GM18502 (cell line): ENCODE results near the gene FXYD5.
"Not testable (repeated sequence)": the region's sequence is repeated elsewhere in the genome, so short reads cannot be mapped to it uniquely, and the experiment has no call there.

ENCODE experiments used
- ATAC-seq: cut with Tn5 transposase; IDR thresholded peaks from one replicate; pipeline ENCODE4 v1.9.1; 2021; ENCODE audit warnings: mild to moderate bottlenecking; ENCODE audit not compliant: unreplicated experiment, poor library complexity

Gene FXYD5

DNA sequence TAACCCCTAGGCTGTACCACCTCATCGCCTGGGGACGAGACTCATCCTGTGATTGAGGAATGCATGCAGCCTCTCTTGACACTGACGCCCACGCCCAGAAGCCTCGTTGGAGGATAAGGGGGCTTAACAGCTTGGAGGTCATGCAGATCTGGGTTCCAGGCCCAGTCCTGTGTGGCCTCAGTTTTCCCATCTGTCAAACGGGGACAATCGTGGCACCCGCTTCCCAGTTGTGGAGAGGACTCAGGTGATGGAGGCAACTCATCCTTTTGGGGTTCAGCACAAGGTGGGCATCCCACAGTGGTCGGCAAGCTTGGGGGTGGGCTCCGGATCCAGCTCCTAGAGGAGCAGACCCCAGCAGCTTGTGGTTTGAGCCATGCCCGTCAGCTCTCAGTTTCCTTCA lies 18.3 kb upstream of the FXYD5 start:
- no peak for ATAC-seq

DNA sequence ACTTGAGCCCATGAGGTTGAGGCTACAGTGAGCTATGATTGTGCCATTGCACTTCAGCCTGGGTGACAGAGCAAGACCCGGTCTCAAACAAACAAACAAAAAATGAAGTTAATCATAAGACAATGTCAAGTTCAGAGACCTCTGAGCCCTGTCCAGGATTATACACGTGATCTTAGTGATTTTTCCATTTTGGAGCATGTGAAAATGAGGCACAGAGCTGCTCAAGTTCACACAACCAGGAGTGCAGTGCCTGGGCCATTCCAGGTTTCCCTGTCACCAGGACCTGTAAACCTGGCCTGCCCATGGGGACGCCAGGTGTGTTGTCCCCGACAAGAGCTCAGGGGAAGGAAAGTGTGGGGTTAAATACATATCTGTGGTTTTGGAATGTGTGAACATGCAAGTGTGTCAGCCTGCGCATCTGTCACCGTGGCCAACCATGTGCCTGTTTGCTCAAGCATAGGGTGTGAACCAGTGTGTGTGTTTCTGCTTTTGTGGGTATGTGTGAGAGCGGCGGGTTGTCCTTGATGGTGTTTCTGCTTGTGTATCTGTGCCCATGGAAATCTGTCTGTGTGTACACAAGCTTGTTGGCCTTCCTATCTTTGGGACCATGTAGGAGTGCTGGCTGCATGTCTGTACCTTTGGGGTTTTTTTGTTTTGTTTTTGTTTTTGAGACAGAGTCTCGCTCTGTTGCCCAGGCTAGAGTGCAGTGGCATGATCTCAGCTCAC lies 17.4 kb upstream of the FXYD5 start:
- no peak for ATAC-seq

DNA sequence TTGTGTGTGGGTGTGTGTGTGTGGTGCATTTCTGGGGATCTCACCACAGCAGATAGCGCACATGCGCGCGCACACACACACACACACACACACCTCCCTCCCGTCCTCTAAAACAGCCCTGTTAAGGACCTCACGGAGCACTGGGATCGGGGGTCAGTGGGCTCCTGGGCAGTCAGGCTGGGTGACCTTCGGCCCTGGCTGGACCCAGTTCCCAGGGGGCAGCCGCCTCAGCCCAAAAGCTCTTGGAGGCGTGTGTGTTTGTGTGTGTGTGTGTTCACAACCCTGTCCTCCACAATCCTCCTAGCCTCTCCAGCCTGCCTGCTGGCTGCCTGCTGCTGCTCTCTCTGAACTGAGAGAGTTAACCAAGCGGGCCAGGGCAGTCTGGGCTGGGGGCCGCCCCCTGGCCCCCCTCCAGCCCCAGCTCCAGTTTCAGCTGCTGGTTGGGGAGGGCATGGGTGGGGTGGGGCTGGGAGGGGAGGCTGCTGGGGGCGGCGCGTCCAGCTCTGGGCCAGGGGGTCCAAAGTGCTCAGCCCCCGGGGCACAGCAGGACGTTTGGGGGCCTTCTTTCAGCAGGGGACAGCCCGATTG lies 16.1 kb upstream of the FXYD5 start, which contains the start of gene FXYD1:
FXYD1 (plus strand) TSS at position 520 of the 588 bp plus-strand sequence. CDS start 1,256 bp downstream, outside the sequence.
- no peak for ATAC-seq

DNA sequence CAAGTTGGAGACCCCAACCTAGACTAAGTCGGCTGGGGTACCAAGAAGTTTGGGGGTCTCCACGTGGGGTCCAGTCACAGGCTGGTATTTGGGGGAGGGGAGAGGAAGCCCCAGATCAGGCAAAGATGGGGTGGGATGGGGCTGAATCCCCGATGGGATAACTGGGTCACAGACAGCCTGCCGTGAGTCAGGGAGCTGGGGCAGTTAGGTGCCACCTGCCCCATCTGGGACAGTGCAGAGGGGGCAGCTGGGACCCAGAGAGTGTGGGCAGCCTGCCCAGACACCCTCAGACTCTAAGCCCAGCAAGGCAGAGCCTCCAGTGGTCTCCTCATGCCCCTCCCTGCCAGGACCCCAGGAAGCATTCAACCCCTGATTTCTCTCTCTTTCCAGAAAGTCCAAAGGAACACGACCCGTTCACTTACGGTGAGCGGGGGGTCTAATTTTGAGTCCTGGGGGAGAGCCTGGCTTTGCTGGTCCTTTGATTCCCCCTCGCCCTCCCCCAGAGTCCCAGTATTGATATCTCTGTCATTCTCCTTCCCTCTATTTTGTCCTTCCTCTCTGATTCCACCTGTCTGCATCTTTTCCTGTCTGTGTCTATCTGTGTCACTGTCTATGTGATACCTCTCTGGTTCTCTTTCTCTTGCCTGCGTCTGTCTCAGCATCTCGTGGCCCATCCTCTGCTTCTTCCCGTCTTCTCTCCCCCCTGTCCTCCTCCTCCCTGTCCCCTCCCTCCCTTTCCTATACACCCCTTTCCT lies 14.2 kb upstream of the FXYD5 start:
- ATAC-seq, result no peak

DNA sequence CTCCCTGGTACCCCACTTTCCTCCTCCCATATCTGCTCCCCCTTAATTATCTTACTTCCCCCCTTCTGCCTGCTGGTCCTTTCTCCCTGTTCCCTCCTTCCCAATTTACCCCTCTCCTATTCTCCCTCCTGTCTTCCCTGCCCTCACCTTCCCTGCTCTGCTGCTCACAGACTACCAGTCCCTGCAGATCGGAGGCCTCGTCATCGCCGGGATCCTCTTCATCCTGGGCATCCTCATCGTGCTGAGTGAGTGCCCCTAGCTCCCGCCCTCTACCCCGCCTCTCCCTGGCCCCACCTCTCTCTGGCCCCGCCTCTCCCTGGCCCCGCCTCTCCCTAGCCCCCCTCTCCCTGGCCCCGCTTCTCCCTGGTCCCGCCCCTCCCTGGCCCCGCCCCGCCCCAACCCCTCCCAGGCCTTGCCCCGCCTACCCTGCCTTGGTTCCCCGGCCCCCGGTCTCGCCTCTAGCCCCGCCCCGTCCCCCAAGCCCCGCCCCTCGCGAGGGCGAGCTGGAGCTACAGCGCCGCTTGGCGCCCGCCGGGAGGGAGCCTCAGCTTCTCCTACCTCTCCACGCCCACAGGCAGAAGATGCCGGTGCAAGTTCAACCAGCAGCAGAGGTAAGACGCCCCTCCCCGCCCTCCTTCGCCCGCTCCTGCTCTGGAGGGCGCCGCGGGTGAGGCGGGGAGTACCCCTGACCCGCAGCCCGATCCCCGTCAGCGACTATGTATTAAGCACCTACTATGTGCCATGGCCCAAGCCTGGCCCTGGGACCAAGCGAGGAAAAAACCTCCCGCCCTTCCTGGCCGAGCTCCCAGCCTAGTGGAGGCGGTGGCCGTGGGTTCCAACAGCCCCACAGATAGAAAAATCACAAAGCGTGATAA lies 13.3 kb upstream of the FXYD5 start:
- ATAC-seq, result peak; percentile 71

DNA sequence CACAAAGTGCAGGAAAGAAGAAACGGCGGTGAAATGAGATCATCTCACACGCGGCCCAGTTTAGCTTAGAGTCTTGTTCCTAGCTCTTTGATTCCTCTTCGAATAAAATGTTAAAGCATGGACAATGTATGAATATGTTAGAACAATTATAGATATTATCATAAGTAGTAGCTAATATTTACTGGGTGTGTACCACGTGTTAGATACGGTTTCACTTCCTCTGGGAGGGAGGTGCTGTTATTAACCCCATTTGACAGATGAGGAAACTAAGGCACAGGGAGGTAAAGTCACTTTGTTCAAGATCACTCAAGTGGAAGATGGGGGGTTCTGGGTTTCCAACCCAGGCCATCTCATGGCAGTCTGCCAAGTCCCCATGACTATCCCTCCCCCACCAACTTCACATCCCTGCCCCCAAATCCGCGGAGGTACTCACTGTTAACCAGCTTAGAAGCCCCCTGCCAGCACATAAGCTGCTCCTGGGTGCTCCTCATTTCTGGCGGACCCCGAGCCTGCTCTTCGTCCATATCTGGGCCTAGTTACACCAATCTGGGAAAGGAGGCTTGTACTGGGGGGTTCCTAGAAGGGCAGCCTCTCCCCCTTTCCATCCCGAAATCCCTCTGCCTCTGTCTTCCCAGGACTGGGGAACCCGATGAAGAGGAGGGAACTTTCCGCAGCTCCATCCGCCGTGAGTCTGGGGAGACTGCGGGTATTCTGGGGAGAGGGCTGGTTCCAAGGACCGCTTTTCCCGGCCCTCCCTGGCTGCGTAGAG lies 12.5 kb upstream of the FXYD5 start:
- ATAC-seq, result no peak

DNA sequence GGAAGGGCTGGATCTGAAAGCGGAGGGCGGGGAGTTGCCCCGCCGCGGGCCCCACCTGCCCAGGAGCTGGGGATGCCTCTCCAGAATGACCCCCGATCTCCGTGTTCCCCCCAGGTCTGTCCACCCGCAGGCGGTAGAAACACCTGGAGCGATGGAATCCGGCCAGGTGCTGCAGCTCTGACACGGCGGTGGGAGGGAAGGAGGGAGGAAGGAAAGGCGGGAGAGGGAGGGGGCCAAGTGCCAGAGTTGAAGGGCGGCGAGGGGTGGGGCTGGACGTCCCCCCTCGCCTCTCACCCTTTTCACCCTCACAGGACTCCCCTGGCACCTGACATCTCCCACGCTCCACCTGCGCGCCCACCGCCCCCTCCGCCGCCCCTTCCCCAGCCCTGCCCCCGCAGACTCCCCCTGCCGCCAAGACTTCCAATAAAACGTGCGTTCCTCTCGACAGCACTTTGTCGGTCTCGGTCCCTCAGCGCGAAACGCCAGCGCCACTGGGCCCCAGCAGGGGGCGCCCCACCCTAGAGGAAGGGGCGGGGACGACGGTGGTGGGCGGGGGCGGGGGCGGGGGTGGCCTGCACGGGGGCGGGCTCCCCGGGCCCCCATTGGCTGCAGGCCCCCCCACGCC lies 11.8 kb upstream of the FXYD5 start:
- ATAC-seq, result no peak

DNA sequence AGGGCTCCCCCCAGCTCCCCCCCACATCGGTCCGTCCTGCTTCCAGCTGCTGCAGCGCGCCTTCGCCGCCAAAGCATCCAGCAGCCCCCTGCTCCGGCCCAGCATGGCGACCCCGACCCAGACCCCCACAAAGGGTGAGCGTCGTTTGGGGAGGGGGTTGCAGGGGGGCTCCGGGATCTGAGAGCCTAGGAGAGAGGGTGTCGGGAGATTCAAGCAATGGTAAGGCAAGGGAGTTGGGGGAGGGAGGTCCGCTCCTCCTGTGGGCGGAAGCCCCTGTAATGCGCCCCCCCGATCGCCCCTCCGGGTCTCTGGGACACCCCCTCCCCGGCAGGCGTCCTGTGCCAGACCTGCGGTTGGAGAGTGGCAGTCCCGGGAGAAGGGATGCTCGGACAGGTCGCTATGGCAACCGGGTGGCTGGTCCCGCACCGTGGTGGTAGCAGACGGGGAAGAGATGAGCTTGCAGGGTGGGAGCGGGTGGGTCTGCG lies 11.3 kb upstream of the FXYD5 start, which contains the start of gene FXYD7:
FXYD7 (plus strand) TSS at position 25 of the 485 bp plus-strand sequence; CDS start at position 104, 79 bp downstream.
- ATAC-seq, result no peak

DNA sequence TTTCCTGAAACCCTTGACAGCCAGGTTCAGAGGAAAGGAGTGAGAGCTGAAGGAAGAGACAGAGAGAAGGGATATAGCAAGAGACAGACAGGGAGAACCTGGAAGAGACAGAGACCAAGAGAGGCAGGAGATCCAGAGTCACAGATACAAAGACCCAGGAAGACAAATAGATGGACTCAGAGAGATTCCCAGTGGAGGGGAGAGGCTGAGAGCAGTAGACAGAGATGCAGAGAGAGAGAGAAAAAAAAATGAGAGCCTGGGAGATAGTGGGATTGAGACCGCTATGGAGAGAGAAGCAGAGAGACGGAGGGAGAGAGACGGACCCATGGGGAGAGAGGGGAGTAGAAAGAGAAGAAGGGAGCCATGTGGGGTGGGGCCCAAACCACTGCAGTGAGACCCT lies 10.7 kb upstream of the FXYD5 start:
- no peak for ATAC-seq

DNA sequence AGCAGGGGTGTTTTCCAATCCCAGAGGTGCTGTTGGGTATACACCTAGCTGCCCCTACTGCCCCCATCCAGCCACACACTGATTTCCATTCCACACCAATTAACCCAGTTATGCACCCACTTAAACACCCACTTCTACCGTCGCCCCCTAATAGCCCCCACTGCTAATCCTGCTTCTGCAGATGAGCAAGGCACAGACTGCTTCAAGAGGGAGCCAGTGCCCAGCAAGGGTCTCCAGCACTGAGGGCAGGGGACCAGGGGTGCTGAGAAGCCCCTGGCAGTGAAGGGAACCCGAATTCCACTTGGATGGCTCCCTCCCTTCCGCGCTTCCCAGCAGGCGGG lies 10.3 kb upstream of the FXYD5 start:
- no peak for ATAC-seq

DNA sequence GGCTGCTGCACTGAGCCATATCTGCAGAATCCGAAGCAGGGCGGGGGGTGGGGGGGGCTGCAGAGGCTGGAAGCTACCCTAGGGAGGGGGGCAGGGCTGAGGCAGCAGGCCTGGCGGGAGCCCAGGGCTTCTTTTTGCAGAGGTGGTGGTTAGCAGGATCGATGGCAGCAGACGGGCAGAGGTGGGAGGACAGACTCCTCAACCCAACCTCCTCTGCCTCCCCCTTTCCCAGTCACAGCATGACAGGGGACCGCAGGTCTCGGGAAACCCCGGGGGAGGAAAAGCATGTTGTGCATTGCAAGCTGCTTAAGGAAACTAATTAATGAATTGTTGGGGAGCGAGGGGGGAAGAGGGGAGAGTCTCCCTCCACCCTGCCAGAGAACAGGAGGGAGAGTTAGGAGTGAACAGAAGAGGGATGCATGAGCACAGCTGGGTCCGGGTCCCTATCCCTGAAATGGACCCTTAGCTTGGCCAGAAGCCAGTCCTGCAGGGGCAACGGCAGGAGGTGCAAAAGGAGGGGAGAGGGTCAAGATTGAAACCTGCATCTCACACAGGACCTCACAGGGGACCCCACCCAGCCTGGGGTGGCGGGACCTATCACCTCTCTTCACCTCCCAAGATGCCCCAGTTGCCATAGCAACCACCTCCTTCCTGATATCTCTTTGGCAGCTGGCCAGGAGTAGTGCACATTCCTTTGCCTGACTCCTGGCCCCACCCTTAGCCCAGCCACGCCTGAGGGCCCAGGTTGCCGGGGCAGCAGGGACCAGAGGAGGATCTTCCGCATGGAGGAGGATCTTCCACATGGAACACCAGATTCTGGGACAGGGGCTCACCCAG lies 9.7 kb upstream of the FXYD5 start:
- ATAC-seq, result no peak

DNA sequence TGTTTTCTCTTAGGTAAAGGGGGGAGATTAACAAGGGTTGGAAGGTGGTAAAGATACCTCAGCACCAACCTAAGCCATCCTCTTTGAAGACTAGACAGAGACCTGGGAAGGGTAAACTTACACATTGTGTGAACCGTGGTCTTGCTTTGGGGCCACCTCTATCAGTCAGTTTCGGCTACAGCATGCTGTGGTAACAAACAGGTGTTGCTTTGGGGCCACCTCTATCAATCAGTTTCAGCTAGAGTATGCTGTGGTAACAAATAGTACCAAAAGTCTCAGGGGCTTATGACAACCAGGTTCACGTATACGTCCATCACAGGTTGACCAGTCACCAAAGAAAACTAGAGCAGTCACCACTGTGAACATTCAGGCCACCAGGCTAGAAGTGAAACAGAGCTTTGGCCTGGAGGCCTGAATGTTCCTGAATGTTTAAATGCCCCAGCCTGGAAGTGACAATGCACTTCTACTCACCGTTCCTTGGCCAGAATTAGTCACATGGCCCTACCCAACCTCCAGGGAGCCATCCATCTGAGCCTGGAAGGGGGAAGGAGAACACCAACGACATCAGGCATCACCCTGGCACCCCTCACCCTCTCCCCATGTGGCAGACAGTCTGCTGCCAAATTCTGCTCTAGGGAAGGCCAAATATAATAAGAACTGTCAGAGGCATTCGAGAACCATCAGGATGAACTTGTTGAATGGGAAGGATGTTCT lies 7.6 kb upstream of the FXYD5 start:
- no peak for ATAC-seq

DNA sequence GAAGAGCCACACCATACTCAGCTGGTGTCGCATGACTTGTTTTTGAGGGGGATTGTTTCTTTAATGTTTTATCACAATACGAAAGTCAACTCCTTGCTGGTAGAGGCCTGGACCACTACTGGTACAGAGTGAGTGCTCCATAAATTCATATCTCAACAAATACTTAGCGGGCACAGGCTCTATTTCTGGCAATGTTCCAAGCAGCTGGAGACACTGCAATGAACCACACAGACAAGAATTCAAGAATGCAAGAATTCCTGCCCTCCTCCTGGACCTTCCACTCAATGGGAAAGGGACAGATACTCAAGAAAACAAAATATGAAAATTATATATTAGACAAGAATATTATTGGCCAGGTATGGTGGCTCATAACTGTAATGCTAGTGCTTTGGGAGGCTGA lies 5.1 kb upstream of the FXYD5 start:
- ATAC-seq, result no peak

DNA sequence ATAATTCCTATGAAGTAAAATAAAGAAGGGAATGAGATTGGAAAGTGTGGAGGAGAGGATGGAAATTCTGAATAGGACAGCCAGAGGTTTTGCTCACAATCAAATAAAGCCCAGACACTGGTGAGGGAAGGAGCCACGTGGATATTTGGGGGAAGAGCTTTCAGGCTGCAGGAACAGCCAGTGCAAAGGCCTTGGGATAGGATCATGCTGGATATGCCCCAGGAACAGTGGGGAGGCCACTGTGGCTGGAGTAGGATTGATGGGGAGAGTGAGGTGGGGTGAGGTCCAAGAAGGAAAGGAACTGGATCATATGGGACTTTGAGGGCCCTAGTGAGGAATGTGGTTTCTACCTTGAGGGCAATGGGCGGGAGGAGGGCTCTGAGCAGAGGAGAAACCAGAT lies 4.1 kb upstream of the FXYD5 start:
- ATAC-seq, result no peak

DNA sequence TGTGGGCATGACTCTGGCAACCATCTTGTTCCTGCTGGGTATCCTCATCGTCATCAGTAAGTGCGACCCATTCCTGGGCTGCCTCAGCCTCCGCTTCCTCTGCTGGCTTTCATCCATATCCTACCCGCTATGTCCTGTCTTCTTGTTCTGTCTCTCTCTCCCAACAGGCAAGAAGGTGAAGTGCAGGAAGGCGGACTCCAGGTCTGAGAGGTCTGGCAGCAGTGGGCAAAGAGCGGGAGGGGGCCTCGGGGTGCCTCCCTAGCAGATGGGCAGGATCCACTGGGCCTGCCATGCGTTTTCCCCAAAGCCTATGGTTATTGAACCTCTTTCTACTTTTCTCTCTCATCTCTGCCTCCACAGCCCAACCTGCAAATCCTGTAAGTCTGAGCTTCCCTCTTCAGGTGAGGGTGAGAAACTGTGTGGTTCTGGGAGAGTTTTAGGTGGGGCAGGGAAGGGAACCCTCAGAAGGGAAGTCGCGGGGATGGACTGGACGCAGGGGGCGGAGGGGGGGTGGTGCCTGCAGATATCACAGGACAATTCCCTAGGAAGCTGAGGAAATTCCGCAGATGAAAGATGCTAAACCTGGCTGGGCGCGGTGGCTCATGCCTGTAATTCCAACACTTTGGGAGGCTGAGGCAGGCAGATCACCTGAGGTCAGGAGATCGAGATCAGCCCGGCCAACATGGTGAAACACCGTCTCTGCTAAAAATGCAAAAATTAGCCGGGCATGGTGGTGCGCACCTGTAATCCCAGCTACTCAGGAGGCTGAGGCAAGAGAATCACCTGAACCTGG lies 3.1 kb upstream of the FXYD5 start:
- ATAC-seq, result no peak

DNA sequence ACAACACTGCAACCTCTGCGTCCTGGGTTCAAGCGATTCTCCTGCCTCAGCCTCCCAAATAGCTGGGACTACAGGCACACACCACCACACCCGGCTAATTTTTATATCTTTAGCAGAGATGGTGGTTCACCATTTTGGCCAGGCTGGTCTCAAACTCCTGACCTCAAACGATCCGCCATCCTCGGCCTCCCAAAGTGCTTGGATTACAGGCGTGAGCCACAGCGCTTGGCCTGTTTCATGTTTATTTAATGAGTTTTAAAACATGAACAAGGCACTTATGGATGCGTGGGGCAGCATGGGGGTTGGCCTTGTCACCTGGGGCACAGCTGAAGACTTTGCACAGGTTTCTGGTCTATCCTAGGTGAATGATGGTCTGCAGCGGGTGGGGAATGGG lies 1.4 kb upstream of the FXYD5 start:
- ATAC-seq, result not testable (repeated sequence)
